ENCODE data around the gene ASB15.

- no peak for TF ChIP-seq ZNF384 (IDR thresholded peaks at IDR 0.05)
- no peak for TF ChIP-seq FOXM1 (IDR thresholded peaks at IDR 0.05; ENCODE audit: borderline replicate concordance)
- no peak for TF ChIP-seq BHLHE40 (IDR thresholded peaks at IDR 0.05; ENCODE audit: borderline replicate concordance)
- TF ChIP-seq HDGF (IDR thresholded peaks at IDR 0.05; ENCODE audit: borderline replicate concordance) = no peak
- no peak for TF ChIP-seq TARDBP (IDR thresholded peaks at IDR 0.05)
- TF ChIP-seq SUZ12 (IDR thresholded peaks at IDR 0.05) = no peak
- no peak for TF ChIP-seq FOXK2 (IDR thresholded peaks at IDR 0.05)
- no peak for TF ChIP-seq FOXA1 (IDR thresholded peaks at IDR 0.05)
- TF ChIP-seq SP1 (IDR thresholded peaks at IDR 0.05) = no peak
- TF ChIP-seq, protein P1, sequence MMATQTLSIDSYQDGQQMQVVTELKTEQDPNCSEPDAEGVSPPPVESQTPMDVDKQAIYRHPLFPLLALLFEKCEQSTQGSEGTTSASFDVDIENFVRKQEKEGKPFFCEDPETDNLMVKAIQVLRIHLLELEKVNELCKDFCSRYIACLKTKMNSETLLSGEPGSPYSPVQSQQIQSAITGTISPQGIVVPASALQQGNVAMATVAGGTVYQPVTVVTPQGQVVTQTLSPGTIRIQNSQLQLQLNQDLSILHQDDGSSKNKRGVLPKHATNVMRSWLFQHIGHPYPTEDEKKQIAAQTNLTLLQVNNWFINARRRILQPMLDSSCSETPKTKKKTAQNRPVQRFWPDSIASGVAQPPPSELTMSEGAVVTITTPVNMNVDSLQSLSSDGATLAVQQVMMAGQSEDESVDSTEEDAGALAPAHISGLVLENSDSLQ (IDR thresholded peaks at IDR 0.05) = no peak
- TF ChIP-seq NFRKB (IDR thresholded peaks at IDR 0.05) = no peak
- TF ChIP-seq ARNT (IDR thresholded peaks at IDR 0.05) = no peak
These were observed 46.1 kb upstream of the ASB15 start for GRCh38 chr7:123555484-123555883.

Data from HEK293T (cell line).